Activated CD4-positive, alpha-beta T cell treated with anti-CD3 and anti-CD28 coated beads, Interleukin-2, amount 50 U/mL, for 16 hours (primary cell): ENCODE measurements around the gene USP24.
"Not testable (repeated sequence)": the region's sequence is repeated elsewhere in the genome, so short reads cannot be mapped to it uniquely, and the experiment has no call there.

Source experiments
- DNase-seq: peaks from one replicate; pipeline ENCODE4 v3.0.0-alpha.2; 2020

USP24 gene

GRCh38 chr1:55031098-55031497 lies 184.1 kb downstream of the USP24 start:
- DNase-seq = not testable (repeated sequence)

DNA sequence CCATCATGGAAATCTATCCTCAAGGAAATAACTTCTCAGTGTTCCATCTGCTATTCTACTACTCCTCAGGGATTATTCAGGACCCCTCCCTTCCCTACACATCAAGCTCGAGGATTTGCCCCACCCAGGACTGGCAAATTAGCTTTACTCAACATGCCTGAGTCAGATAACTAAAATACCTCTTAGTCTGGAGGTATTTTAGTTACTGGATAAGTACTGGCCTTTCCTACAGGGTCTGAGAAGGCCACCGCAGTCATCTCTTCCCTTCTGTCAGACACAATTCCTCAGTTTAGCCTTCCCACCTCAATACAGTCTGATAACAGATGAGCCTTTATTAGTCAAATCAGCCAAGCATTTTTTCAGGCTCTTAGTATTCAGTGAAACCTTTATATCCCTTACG lies 188.5 kb downstream of the USP24 start:
- DNase-seq = not testable (repeated sequence)

DNA sequence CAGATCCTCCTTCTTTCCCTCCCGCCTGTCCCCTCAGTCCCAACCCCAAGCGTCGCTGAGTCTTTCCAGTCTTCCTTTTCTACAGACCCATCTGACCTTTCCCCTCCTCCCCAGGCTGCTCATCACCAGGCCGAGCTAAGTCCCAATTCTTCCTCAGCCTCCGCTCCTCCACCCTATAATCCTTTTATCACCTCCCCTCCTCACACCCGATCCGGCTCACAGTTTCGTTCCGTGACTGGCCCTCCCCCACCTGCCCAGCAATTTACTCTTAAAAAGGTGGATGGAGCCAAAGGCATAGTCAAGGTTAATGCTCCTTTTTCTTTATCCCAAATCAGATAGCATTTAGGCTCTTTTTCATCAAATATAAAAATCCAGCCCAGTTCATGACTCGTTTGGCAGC lies 191.0 kb downstream of the USP24 start:
- DNase-seq = not testable (repeated sequence)

- DNase-seq = peak; percentile 78
Observed at GRCh38 chr1:55021942-55022546, 193.1 kb downstream of the USP24 start.

DNA sequence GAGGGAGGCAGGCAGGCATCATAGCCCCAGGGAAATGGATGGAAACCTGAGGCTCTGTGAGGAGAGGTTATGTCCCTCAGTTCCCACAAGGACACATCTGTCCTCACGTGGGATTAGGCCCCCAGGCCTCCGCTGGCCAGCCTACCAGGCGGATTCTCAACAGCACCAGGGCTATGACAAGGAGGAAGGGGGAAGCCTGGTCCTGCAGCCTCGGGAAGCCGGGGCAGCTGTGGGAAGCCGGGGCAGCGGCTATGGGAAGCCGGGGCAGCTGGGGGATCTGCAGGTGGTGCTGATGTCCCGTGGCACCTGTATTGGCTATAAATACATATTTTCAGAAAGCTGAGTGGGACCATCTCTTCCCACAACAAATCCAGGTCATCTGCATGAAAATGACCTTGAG lies 196.8 kb downstream of the USP24 start:
- no peak for DNase-seq
